Smooth muscle cell (in vitro differentiated cells): ENCODE results near the gene PAX3. TPM values are rescaled to one million over a fixed set of nuclear protein-coding genes. Genes with fewer than 3 reads are reported as not detected.

Experiments used
- DNase-seq: peaks from one replicate; lab custom pipeline; 2025; ENCODE audit not compliant: unreplicated experiment; lab: John Stamatoyannopoulos, UW
- H2AFZ ChIP-seq: fragments of 200-600 bp; sonication (generic); 2 replicates; pipeline ENCODE4 v1.6.0; 2016; ENCODE audit warnings: antibody characterized with exemption, low read depth, mild to moderate bottlenecking
- H3F3A ChIP-seq: fragments of 200-600 bp; sonication (generic); 2 replicates; pipeline ENCODE4 v1.6.0; 2017; ENCODE audit warnings: antibody characterized with exemption, low read depth
- H3K27ac ChIP-seq: fragments of 200-600 bp; sonication (generic); 2 replicates; pipeline ENCODE4 v1.5.1; 2016; ENCODE audit warnings: low read depth, mild to moderate bottlenecking
- H3K27me3 ChIP-seq: fragments of 200-600 bp; sonication (generic); 2 replicates; pipeline ENCODE4 v1.6.1; 2016; ENCODE audit warnings: low read depth, mild to moderate bottlenecking
- H3K36me3 ChIP-seq: fragments of 200-600 bp; sonication (generic); 2 replicates; pipeline ENCODE4 v1.5.1; 2016; ENCODE audit warnings: low read depth
- H3K4me1 ChIP-seq: fragments of 200-600 bp; sonication (generic); 2 replicates; pipeline ENCODE4 v1.5.1; 2016; ENCODE audit warnings: low read depth
- H3K4me2 ChIP-seq: fragments of 200-600 bp; sonication (generic); 2 replicates; pipeline ENCODE4 v1.6.0; 2016; ENCODE audit warnings: mild to moderate bottlenecking
- H3K4me3 ChIP-seq: fragments of 200-600 bp; sonication (generic); 2 replicates; pipeline ENCODE4 v1.5.1; 2016; ENCODE audit warnings: mild to moderate bottlenecking
- H3K79me2 ChIP-seq: fragments of 200-600 bp; sonication (generic); 2 replicates; pipeline ENCODE4 v1.6.0; 2016; ENCODE audit warnings: low read depth, mild to moderate bottlenecking
- H3K9ac ChIP-seq: fragments of 200-600 bp; sonication (generic); 2 replicates; pipeline ENCODE4 v1.6.0; 2016; ENCODE audit warnings: low read depth
- H3K9me3 ChIP-seq: fragments of 200-600 bp; sonication (generic); replicated peaks from 2 replicates; pipeline ENCODE4 v1.5.1; 2016; ENCODE audit warnings: low read depth
- H4K20me1 ChIP-seq: fragments of 200-600 bp; sonication (generic); 2 replicates; pipeline ENCODE4 v1.6.0; 2016; ENCODE audit warnings: low read depth
- CTCF ChIP-seq: fragments of 200-600 bp; sonication (generic); IDR thresholded peaks from 2 replicates; pipeline ENCODE4 v1.5.1; 2017; ENCODE audit warnings: borderline replicate concordance, mild to moderate bottlenecking, antibody characterized with exemption; ENCODE audit not compliant: insufficient read depth, poor library complexity, severe bottlenecking
- WGBS: methylation state at CpG from one replicate; pipeline ENCODE4 v1.1.7; 2016; ENCODE audit warnings: low lambda C conversion rate; 5-methylcytosine and 5-hydroxymethylcytosine counted together
- polyA plus RNA-seq: library from polyadenylated mRNA; unstranded; fragments of >200 nt; fragmentation: Nextera tagmentation; extraction: Ambion mirVana; gene quantifications from 2 replicates; pipeline ENCODE4 v1.2.1, GENCODE V29; 2016
- total RNA-seq: library from RNA; depleted of rRNA; stranded (reverse); fragments of >200 nt; gene quantifications from 2 replicates; pipeline ENCODE4 v1.2.3, GENCODE V29; 2014

PAX3 gene
- total and polyA plus RNA-seq, 2 experiments from 2014 or later: 0.94 TPM; not detected in 1

- no peaks in the 10 kb centered on the region for H3K9me3 ChIP-seq
- H3K4me1 ChIP-seq: peaks cover 36% of the 10 kb centered on the region
- H4K20me1 ChIP-seq: no peaks in the 10 kb centered on the region
- no peaks in the 10 kb centered on the region for H3F3A ChIP-seq
- no peak overlapping the region for H3K9ac ChIP-seq
- no peak overlapping the region for H3K27ac ChIP-seq
- H3K36me3 ChIP-seq: no peaks in the 10 kb centered on the region
- H2AFZ ChIP-seq: no peak overlapping the region
- DNase-seq: no peak
- H3K79me2 ChIP-seq: no peaks in the 10 kb centered on the region
- H3K27me3 ChIP-seq: peaks cover 94% of the 10 kb centered on the region
- H3K4me2 ChIP-seq: no peak overlapping the region
- H3K4me3 ChIP-seq: no peak overlapping the region
- WGBS: 91% methylated on average over 3 of the region's 3 CpGs
- no peak for TF ChIP-seq CTCF
Measured at GRCh38 chr2:222238072-222238471, 60.7 kb downstream of the PAX3 start.

- no peak for DNase-seq
- no peaks in the 10 kb centered on the region for H3K79me2 ChIP-seq
- H3K36me3 ChIP-seq: no peaks in the 10 kb centered on the region
- no peak overlapping the region for H3K27ac ChIP-seq
- no peak overlapping the region for H3K4me3 ChIP-seq
- no peaks in the 10 kb centered on the region for H3F3A ChIP-seq
- H3K9me3 ChIP-seq: no peaks in the 10 kb centered on the region
- no peak overlapping the region for H2AFZ ChIP-seq
- no peak overlapping the region for H3K4me2 ChIP-seq
- H3K9ac ChIP-seq: no peak overlapping the region
- H3K27me3 ChIP-seq: peaks cover 42% of the 10 kb centered on the region
- no peak for TF ChIP-seq CTCF
- H3K4me1 ChIP-seq: no peaks in the 10 kb centered on the region
- H4K20me1 ChIP-seq: no peaks in the 10 kb centered on the region
Measured at GRCh38 chr2:222232839-222233238, 66.0 kb downstream of the PAX3 start.

GRCh38 chr2:222232372-222232771 lies 66.4 kb downstream of the PAX3 start:
- Histone ChIP-seq H2AFZ (no peak overlapping the region), H3K4me3 (no peak overlapping the region), H3F3A (no peaks in the 10 kb centered on the region), H3K9me3 (no peaks in the 10 kb centered on the region), H3K4me2 (no peak overlapping the region), H3K4me1 (no peaks in the 10 kb centered on the region), H3K36me3 (no peaks in the 10 kb centered on the region), H3K27me3 (peaks cover 37% of the 10 kb centered on the region), H3K79me2 (no peaks in the 10 kb centered on the region), H3K27ac (no peak overlapping the region), H4K20me1 (no peaks in the 10 kb centered on the region), H3K9ac (no peak overlapping the region)
- no peak for DNase-seq
- TF ChIP-seq CTCF: no peak
- WGBS: 94% methylated on average over 3 of the region's 3 CpGs

GRCh38 chr2:222228054-222228453 lies 70.7 kb downstream of the PAX3 start:
- Histone ChIP-seq H3K79me2 (no peaks in the 10 kb centered on the region), H2AFZ (no peak overlapping the region), H3K9ac (no peak overlapping the region), H3K9me3 (no peaks in the 10 kb centered on the region), H4K20me1 (no peaks in the 10 kb centered on the region), H3K4me2 (no peak overlapping the region), H3K36me3 (no peaks in the 10 kb centered on the region), H3K4me3 (no peak overlapping the region), H3K27ac (no peak overlapping the region), H3K27me3 (peaks cover 28% of the 10 kb centered on the region), H3K4me1 (peaks cover 7% of the 10 kb centered on the region), H3F3A (no peaks in the 10 kb centered on the region)
- TF ChIP-seq CTCF: no peak
- 65% methylated on average over 4 of the region's 4 CpGs for WGBS
- no peak for DNase-seq
